Astrocyte (in vitro differentiated cells and primary cell): Measurements from ENCODE around the gene MYH7B. TPM values are rescaled to one million over a fixed set of nuclear protein-coding genes. Genes with fewer than 3 reads are reported as not detected.

Experiments used
- DNase-seq: peaks from one replicate; pipeline ENCODE4 v3.0.0-alpha.2; 2010; ENCODE audit warnings: low read depth
- FAIRE-seq: peaks from 2 replicates; lab custom pipeline; 2011; peaks lifted over from hg19 to GRCh38; lab: Jason Lieb, UNC
- H2AFZ ChIP-seq: 2 replicates; pipeline ENCODE4 v1.6.0; 2012; ENCODE audit warnings: low read depth, low read length, inconsistent platforms
- H3K27ac ChIP-seq: 2 replicates; pipeline ENCODE4 v1.5.1; 2011; ENCODE audit warnings: low read depth, low read length, inconsistent platforms
- H3K27me3 ChIP-seq: 2 replicates; pipeline ENCODE4 v1.6.0; 2011; ENCODE audit warnings: low read length, inconsistent platforms; ENCODE audit not compliant: insufficient read depth
- H3K36me3 ChIP-seq: 2 replicates; pipeline ENCODE4 v1.5.1; 2011; ENCODE audit warnings: low read length, inconsistent platforms; ENCODE audit not compliant: insufficient read depth
- H3K4me1 ChIP-seq: 2 replicates; pipeline ENCODE4 v1.5.1; 2011; ENCODE audit warnings: low read length, inconsistent platforms; ENCODE audit not compliant: insufficient read depth
- H3K4me2 ChIP-seq: 2 replicates; pipeline ENCODE4 v1.6.0; 2012; ENCODE audit warnings: low read length, inconsistent platforms
- H3K4me3 ChIP-seq: 2 replicates; pipeline ENCODE4 v1.5.1; 2011; ENCODE audit warnings: low read depth, mild to moderate bottlenecking, low read length, inconsistent platforms; ENCODE audit not compliant: insufficient read depth
- H3K79me2 ChIP-seq: 2 replicates; pipeline ENCODE4 v1.6.0; 2012; ENCODE audit warnings: mild to moderate bottlenecking, low read length, inconsistent platforms; ENCODE audit not compliant: insufficient read depth
- H3K9ac ChIP-seq: 2 replicates; pipeline ENCODE4 v1.6.0; 2012; ENCODE audit warnings: mild to moderate bottlenecking, low read length, inconsistent platforms
- H3K9me3 ChIP-seq: 2 replicates; pipeline ENCODE4 v1.5.1; 2012; ENCODE audit warnings: low read depth, mild to moderate bottlenecking, low read length, inconsistent platforms; ENCODE audit not compliant: insufficient read depth
- H4K20me1 ChIP-seq: 2 replicates; pipeline ENCODE4 v1.6.0; 2012; ENCODE audit warnings: low read length, inconsistent platforms; ENCODE audit not compliant: insufficient read depth
- H3K27ac Mint-ChIP-seq: one replicate; pipeline ENCODE4 v1.8.0; 2021; ENCODE audit warnings: mild to moderate bottlenecking, mixed read lengths; ENCODE audit not compliant: unreplicated experiment
- H3K27me3 Mint-ChIP-seq: one replicate; pipeline ENCODE4 v1.8.0; 2021; ENCODE audit warnings: low read depth, mixed read lengths; ENCODE audit not compliant: unreplicated experiment
- H3K36me3 Mint-ChIP-seq: one replicate; pipeline ENCODE4 v1.8.0; 2021; ENCODE audit warnings: low read depth, mixed read lengths; ENCODE audit not compliant: unreplicated experiment
- H3K4me1 Mint-ChIP-seq: one replicate; pipeline ENCODE4 v1.8.0; 2021; ENCODE audit warnings: low read depth, mixed read lengths; ENCODE audit not compliant: unreplicated experiment
- H3K4me3 Mint-ChIP-seq: one replicate; pipeline ENCODE4 v1.8.0; 2021; ENCODE audit warnings: mild to moderate bottlenecking, moderate library complexity, mixed read lengths; ENCODE audit not compliant: unreplicated experiment
- H3K9me3 Mint-ChIP-seq: one replicate; pipeline ENCODE4 v1.8.0; 2021; ENCODE audit warnings: mild to moderate bottlenecking, mixed read lengths; ENCODE audit not compliant: unreplicated experiment
- EZH2 ChIP-seq: IDR thresholded peaks from 2 replicates; pipeline ENCODE4 v1.6.1; 2012; ENCODE audit warnings: mild to moderate bottlenecking, low read length, inconsistent platforms; ENCODE audit not compliant: insufficient read depth
- total RNA-seq: library from RNA; stranded (reverse); gene quantifications from 2 replicates; pipeline ENCODE4 v1.2.1, GENCODE V29; 2021
- TF ChIP-seq, protein P1 (sequence below): IDR thresholded peaks from 2 replicates; pipeline ENCODE4 v1.5.1; 2011; ENCODE audit warnings: low read depth, mild to moderate bottlenecking, inconsistent platforms, low read length, moderate library complexity; ENCODE audit not compliant: insufficient read depth

The MYH7B gene
- total RNA-seq, 1 donor from 2014 or later = 0.11 TPM

DNA sequence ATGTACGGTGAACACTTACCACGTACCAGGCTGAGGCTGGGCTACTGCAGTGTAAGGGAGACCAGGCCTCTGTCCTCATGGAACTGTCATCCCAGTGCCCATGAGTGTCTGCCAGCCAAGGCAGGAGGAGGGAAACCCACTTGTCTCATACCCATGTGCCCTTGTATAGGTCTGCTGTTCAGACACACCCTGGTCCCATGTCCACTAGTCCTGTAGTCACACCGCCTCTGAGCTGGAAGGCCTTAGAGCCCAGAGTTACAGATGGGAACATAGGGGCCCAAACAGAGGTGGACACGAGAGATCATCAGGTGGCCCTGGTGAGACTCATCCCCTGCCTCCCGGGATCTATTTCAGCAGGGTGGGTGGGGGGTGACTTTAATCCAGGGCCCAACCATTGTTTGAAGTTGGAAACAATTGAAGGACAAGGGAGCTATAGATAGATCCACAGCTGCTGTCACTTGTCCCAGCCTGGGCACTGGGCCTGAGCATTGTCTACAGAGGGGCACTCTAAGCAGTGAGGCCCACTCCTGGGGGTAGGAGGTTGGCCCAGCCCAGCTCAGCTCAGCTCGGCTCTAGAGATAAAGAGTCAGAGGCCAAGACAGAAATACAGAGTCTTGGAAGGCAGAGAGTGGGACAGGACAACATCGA, 14.6 kb downstream of the MYH7B start:
- H3K27me3 ChIP-seq = no peaks in the 10 kb centered on the region
- H4K20me1 ChIP-seq = no peaks in the 10 kb centered on the region
- peaks cover 3% of the 10 kb centered on the region for H3K9me3 Mint-ChIP-seq
- no peaks in the 10 kb centered on the region for H3K4me1 ChIP-seq
- no peaks in the 10 kb centered on the region for H3K4me1 Mint-ChIP-seq
- peaks cover 25% of the 10 kb centered on the region for H3K27me3 Mint-ChIP-seq
- no peak overlapping the region for H3K9ac ChIP-seq
- no peaks in the 10 kb centered on the region for H3K36me3 Mint-ChIP-seq
- H3K27ac Mint-ChIP-seq = no peak overlapping the region
- no peak overlapping the region for H3K27ac ChIP-seq
- H3K79me2 ChIP-seq = no peaks in the 10 kb centered on the region
- TF ChIP-seq, protein P1, sequence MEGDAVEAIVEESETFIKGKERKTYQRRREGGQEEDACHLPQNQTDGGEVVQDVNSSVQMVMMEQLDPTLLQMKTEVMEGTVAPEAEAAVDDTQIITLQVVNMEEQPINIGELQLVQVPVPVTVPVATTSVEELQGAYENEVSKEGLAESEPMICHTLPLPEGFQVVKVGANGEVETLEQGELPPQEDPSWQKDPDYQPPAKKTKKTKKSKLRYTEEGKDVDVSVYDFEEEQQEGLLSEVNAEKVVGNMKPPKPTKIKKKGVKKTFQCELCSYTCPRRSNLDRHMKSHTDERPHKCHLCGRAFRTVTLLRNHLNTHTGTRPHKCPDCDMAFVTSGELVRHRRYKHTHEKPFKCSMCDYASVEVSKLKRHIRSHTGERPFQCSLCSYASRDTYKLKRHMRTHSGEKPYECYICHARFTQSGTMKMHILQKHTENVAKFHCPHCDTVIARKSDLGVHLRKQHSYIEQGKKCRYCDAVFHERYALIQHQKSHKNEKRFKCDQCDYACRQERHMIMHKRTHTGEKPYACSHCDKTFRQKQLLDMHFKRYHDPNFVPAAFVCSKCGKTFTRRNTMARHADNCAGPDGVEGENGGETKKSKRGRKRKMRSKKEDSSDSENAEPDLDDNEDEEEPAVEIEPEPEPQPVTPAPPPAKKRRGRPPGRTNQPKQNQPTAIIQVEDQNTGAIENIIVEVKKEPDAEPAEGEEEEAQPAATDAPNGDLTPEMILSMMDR = no peak
- TF ChIP-seq EZH2 = no peak
- no peak overlapping the region for H3K4me3 Mint-ChIP-seq
- no peak overlapping the region for H3K4me3 ChIP-seq
- H3K36me3 ChIP-seq = no peaks in the 10 kb centered on the region
- FAIRE-seq = no peak
- H3K4me2 ChIP-seq = no peak overlapping the region
- no peak for DNase-seq
- no peaks in the 10 kb centered on the region for H3K9me3 ChIP-seq
- no peak overlapping the region for H2AFZ ChIP-seq

GRCh38 chr20:34970846-34971560, 15.3 kb downstream of the MYH7B start:
- peaks cover 2% of the 10 kb centered on the region for H3K27me3 ChIP-seq
- H3K9me3 ChIP-seq = no peaks in the 10 kb centered on the region
- TF ChIP-seq, protein P1 = no peak
- no peak for TF ChIP-seq EZH2
- no peaks in the 10 kb centered on the region for H3K36me3 ChIP-seq
- no peaks in the 10 kb centered on the region for H3K79me2 ChIP-seq
- H3K27ac Mint-ChIP-seq = no peak overlapping the region
- FAIRE-seq (no peak), DNase-seq (no peak)
- no peak overlapping the region for H2AFZ ChIP-seq
- no peak overlapping the region for H3K9ac ChIP-seq
- H3K4me2 ChIP-seq = no peak overlapping the region
- no peaks in the 10 kb centered on the region for H3K36me3 Mint-ChIP-seq
- H3K4me3 Mint-ChIP-seq = no peak overlapping the region
- H3K27ac ChIP-seq = no peak overlapping the region
- H3K4me1 Mint-ChIP-seq = no peaks in the 10 kb centered on the region
- H3K27me3 Mint-ChIP-seq = peaks cover 27% of the 10 kb centered on the region
- no peak overlapping the region for H3K4me3 ChIP-seq
- no peaks in the 10 kb centered on the region for H3K4me1 ChIP-seq
- H4K20me1 ChIP-seq = no peaks in the 10 kb centered on the region
- H3K9me3 Mint-ChIP-seq = peaks cover 3% of the 10 kb centered on the region
